Stimulated activated CD8-positive, alpha-beta memory T cell treated with anti-CD3 and anti-CD28 coated beads, Interleukin-7, amount 100 ng/mL, for 1 hour (primary cell): Measurements from ENCODE around the gene C15orf62.
A peak's percentile ranks its signal among the peaks of the same experiment; 100 is the strongest.

Experiments
- DNase-seq, 2 donors: peaks; one replicate each; pipeline ENCODE4 v3.0.0-alpha.2; 2020; ENCODE audit warnings: low read depth in 2 of 2

The C15orf62 gene

DNA sequence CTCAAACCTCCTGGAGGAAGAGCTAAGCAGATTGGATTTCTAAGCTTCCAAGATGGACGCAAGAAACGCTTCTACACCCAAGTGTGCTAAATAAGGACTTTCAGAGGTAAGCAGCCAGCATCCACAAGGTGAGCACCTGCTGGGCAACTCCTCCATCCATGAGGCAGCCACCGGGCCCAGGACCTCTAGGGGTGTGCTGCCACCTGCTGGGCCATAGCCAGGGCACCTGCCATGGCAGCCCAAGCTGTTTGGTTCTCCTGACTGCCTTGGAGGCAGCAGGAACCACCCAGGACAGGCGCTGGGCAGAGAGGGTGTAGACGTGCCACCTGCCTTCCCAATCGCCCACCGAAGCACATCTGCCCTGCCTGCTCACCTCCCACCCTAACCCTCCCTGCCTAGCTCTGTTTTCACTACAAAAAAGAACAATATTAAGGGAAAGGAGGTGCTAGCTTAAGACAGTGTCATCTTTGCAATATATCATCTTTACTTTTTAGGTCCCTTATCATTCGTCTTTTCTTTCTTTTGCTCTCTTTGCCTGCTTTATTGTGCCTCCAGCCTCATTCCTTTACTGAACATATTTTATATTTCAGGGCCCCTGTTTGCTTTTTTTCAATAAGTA, 12.9 kb downstream of the C15orf62 start:
- DNase-seq, result peak; percentile 59 to 72

DNA sequence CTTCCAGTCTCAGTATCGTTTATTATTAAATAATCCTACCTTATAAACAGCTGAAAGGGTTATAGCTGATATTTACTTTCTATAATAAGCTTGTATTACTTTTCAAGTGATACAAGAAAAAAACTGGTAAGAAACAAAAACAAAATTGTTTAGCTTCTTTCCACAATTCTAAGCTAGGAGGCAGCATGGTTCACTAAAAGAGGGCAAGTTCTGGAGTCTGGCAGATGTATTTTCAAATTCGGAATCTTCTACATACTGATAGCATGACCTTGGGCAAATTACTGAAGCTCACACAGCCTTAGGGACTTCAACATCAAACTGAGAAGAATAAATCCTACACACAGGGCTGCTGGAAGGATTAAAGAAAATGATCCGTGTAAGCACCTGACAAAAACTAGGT, 15.4 kb downstream of the C15orf62 start:
- no peak for DNase-seq

DNA sequence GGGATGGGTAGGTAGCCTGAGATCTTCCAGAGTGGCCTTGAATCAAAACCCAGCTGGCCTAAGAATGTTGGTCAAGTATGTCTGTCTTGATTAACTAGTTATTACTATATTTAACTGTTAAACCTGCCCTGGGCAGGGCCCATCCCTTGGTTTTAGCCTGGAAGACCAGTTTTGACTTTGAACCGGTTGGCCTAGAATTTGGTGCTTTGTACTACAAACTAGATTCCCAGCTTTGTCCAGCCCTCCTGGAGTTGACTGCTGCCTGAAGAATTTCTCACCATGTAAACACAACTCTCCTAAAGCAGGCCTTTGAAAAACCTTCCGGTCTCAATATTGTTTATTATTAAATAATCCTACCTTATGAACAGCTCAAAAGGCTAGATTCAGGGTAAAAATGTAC, 16.0 kb downstream of the C15orf62 start:
- DNase-seq, result no peak

DNA sequence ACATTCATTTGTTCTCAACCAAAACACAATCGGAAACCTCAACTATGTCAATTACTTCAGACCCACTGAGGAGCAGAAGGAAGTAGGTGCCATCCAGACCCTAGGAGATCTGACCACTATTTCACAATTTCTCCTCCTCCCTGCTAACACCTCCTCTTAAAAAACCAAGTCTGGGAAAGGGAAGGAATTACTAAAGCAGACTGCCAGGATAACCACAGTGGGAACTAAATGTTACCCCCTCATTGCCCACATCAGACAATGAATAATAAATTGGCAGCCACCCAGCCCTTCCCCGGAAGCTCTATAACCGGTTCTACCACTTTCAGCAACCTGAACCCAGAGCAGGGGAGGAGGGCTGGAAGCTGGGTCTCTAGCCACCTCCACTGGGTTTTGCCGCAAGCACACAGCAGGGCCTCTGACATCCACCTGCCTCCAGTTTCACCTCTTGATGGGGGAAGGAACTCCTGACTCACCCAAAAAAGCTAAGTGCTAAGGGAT, 17.6 kb downstream of the C15orf62 start:
- no peak for DNase-seq

DNA sequence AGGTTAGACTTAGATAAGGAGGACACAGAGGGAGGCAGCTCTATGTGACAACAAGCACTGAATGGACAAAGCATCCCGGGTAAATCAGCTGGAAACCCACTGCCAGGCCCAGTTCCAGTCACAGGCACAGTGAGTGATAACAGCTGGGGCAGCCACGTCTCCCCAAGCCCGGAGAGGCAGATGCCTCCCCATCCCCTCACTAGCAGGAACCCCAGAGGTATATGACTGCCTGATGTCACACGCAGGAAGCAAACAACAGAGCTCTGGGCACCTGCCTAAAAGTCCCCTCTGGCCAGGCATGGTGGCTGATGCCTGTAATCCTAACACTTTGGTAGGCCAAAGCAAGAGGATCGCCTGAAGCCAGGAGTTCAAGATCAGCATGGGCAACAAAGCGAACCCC, 18.2 kb downstream of the C15orf62 start:
- DNase-seq, result no peak

DNA sequence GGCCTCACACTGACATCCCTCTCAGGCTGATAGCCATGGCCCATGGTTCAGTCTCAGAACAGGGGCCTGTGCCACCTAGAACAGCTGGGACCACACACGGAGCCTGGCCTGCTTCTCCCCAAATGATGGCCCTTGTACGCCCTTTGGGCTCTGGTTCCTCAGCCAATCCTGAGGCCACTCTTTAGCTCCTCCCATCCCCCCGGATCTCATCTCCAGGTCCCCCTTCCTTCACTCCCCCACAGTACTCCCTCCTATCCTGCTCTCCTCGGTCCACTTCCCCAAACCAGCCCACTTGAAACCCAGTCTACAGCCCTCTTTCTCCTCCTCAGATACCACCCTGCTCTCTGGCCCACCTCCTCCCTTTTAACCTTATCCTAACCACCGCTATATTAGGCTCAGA, 19.3 kb downstream of the C15orf62 start:
- DNase-seq, result no peak

DNA sequence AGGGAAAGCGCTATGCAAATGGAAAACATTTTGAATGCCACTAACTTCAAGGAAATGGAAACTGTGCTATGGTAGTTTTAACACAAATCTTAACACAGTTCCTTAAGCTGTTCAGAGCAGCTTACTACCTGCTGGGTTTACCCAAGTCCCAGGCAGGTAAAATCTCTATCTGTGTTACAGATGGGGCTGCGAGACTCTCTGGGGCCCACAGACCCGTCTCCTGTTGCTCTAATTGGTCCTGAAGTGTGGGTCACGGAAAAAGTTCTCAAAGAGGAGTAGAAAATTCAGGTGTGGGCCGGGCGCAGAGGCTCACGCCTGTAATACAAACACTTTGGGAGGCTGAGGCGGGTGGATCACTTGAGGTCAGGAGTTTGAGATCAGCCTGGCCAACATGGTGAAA, 20.2 kb downstream of the C15orf62 start:
- no peak for DNase-seq

DNA sequence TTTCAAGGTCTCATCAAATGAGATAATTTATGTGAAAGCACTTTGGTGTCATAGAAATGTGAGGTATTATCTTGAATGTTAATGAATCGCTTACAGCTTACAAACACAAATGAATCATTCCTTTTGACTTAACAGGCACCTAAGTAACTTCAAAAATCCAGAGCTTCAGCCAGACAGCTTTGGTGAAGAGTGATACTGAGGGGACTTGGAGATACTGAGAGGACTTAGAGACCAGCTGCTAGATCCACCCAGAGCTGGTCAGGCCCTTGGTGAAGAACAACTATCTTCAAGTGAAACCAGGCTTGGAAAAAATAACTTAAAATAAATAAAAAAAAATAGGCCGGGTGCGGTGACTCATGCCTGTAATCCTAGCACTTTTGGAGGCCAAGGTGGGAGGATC, 20.9 kb downstream of the C15orf62 start:
- DNase-seq, result no peak

DNA sequence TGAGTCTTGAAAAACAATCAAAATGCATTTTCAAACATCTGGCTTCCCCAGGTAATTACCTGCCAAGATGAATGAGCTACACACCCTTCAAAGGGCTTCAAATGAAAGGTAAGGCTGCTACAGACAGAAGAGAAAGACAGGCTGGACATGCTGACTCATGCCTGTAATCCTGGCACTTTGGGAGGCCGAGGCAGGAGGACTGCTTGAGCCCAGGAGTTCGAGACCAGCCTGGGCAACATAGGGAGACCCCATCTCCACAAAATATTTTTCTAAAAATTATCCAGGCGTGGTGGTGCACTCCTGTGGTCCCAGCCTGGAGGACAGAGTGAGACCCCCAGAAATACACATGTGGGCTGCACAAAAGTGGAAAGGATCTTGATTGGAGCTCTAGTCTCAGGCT, 22.6 kb downstream of the C15orf62 start:
- DNase-seq, result no peak

DNA sequence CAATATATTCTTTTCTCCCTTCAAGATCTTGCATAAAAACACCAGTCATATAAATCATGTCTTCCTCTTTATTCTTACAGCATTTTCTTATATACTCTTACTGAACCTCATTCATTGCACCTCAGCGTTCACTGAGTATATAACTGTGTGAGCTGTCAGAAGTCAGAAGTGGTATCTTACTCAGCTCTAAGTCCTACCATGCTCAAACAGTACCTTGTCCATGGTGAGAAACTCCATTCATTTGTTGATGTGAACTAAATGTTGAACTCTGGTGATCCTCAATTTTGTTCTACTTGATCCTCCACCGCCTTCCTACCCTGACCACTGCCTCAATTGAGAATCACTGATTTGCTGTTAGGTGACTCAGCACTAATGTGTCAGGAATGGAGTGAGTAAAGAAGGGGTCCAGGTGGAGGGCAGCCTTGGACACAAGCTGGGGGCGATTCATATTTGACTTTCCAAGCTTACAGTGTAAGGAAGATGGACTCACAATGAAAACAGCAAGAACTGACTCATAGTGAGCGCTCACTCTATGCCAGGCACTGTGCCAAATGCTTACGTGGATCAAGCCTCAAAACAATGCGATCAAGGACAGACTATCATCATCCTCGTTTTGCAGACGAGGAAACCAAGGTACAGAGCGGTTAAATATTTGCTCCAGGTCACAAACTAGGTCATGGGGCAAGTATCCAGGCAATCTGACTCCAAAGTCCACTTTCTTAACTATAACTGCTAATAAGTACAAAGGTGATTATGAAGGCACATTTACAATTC, 23.6 kb downstream of the C15orf62 start:
- DNase-seq, result no peak

DNA sequence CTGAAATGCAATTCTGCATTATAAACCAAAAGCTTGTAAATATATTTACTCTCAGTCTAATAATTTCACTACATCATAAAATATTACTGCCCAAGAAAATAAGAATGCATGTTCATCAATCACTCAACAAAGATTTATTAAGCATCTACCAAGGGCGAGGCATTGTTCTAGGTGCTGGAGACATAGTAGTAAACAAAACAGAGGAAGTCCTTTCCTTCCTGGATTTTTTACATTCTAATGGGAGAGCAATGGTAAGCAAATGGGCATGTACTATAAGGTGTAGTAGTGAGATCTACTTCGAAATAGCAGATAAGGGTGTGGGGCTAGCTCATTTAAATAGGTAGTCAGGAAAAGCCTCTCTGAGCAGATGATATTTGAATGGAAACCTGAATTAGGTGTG, 26.3 kb downstream of the C15orf62 start:
- DNase-seq, result no peak

DNA sequence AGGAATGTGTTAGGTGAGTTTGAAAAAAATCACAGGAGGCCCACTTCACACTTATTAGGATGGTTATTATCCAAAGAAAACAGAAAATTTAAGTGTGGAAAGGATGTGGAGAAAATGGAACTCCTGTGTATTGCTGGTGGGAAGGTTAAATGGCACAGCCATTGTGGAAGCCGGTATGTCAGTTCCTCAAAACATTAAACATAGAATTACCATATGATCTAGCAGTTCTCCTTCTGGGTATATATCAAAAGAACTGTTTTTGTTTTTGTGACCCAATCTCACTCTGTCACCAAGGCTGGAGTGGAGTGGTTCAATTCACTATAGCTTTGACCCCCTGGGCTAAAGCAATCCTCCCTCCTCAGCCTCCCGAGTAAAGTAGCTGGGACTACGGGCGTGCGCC, 26.7 kb downstream of the C15orf62 start:
- no peak for DNase-seq

DNA sequence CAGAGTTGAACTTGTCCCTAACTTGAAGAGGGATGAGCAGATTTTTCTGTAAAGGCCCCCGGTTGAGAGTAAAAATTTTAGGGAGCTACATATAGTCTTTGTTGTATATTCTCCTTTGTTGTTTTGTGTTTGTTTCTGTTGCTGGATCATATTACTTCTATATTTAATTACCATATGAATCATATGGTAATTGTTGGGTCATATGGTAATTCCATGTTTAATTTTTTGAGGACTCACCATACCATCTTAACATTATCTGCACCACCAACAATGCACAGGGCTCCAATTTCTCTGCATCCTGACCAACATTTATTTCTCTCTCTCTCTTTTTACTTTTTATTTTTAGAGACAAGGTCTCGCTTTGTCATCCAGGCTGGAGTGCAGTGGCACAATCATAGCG, 29.7 kb downstream of the C15orf62 start:
- no peak for DNase-seq

DNA sequence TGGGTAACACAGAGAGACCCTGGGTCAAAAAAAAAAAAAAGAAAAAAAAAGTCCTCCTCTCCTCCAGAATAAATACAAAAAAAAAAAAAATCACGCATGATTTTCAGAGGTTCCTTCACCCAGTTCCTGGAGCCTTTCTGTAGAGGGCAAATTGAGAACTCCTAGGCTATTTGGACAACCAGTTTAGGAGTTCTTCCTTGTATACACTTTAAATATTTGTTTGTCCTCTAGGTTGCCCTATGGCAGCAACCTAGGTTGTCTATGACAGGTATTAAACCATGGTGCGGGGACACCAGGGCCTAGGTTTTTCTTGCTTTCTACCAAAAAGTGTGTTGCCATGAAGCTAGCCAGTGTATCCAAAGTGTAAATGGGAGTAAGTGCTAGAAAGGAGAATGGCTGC, 33.3 kb downstream of the C15orf62 start:
- no peak for DNase-seq

DNA sequence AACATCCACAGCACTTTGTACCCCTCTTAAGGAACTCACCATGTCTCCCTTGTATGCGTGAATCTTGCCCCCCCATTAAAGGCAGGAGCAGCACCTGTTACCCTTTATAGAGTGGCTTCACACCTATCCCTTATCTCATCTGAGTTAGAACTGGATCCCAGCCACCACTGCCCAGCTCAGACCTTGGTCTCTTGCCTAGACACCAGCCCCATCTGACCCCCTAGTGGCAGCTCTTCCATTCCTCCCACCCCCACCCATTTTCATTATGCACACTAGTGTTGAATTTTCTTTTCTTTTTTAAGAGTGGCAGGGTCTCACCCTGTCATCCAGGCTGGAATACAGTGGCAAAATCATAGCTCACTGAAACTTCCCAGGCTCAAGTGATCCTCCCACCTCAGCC, 33.9 kb downstream of the C15orf62 start:
- DNase-seq, result no peak

DNA sequence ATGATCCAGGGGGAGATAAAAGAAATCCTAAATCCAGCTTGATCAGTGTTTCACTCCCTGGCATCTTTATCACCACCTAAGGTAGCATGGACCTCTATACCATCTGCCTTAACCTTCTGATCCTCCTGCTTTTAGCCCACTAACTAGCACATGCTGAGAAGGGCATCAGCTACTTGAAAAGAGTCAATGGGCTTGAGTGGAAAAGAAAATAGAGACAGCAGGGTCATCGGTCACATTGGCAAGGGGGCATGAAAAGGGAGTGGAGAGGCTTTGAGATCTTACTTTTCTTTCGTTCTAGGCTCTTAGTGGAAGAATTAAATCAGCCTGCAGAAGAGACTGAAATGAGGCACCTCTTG, 36.9 kb downstream of the C15orf62 start:
- DNase-seq, result no peak

DNA sequence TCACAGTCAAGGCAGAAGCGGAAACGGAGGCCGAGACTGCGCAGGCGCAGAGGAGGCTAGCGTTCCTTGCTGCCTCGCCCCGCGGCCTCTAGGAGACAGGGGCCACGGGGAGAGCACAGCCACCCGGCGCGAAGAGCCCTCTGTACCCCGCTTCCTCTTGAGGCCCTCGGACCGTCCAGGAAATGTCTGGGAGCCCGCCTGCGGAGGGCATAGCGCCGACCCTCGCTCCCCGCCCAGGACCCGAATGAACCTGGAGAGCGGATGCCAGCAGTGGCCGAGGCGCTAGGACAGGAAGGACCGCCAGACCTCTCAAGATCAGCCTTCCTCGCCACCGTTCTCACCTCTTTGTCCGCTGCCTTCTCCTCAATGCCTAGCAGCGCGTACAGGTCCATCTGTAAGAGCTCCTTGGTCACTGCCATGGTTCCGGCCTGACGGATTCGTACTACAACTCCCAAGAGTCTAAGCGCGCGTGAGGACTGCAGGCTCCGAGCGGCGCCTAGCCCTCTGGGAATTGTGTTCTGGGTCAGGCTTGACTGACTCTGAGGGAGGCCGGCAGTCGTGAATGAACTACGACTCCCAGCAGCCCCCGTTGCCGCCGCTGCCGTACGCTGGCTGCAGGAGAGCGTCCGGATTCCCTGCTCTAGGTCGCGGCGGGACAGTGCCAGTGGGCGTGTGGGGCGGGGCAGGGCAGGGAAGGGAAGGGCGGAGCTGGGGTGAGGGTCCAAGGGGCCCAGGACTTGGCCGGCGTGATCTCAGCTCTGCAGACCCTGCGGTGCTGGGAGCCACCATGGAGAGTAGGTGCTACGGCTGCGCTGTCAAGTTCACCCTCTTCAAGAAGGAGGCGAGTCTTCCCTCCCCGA, 37.5 kb downstream of the C15orf62 start, which contains the start of the genes DNAJC17 and ZFYVE19:
DNAJC17 (minus strand) TSS at position 446 of the 860 bp plus-strand sequence; CDS start at position 419, 27 bp downstream.
ZFYVE19 (plus strand) TSS at position 62 of the 860 bp plus-strand sequence; CDS start at position 563, 501 bp downstream.
- peak; percentile 81 to 89 for DNase-seq

DNA sequence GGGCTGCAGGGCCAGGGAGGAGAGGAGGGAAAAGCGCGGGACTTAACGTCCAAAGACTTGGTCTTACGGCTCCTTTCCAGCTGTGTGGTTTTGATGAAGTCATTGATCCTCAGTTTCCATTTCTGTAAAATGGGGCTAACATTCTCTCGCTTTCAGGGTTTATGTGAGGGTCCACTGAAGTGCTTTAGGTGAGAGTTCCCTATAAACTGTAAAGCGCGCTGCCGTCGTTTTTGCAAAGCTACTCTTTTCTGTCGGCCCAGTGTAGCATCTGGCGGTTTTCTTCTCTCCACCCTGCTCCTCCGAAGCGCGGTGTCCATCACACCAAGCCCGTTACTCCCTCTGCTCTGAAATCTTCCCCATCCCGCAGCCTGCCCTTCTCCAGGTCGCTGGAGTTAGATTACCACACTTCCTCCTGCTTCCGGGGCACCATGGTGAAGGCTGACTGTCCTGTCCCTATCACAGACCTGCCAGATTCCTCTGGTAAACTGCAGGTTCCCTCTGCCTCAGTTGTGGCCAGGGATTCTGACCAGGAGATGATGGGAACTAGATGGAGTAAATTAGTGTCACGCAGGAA, 38.2 kb downstream of the C15orf62 start:
- no peak for DNase-seq

DNA sequence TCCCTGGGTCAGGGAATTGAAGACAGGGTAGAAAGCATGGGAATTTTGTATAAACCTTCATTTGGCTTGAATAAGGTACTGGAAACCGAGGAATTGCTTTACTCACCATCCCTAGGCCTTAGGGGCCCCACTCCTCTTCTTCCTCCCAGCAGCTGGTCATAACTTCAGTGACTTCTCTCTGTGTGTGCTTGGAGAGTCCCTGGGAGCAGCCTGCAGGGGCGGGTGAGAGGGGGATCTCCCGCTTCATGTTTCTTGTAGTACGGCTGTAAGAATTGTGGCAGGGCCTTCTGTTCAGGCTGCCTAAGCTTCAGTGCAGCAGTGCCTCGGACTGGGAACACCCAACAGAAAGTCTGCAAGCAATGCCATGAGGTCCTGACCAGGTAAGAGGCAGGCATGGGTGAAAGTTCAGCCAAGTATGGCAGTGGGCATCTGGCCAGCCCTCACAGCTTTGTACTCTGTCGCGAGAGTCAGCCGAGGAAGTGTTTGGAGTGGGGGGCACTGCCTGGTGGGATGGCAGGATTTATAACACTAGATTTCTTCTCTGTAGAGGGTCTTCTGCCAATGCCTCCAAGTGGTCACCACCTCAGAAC, 39.2 kb downstream of the C15orf62 start:
- DNase-seq, result no peak

DNA sequence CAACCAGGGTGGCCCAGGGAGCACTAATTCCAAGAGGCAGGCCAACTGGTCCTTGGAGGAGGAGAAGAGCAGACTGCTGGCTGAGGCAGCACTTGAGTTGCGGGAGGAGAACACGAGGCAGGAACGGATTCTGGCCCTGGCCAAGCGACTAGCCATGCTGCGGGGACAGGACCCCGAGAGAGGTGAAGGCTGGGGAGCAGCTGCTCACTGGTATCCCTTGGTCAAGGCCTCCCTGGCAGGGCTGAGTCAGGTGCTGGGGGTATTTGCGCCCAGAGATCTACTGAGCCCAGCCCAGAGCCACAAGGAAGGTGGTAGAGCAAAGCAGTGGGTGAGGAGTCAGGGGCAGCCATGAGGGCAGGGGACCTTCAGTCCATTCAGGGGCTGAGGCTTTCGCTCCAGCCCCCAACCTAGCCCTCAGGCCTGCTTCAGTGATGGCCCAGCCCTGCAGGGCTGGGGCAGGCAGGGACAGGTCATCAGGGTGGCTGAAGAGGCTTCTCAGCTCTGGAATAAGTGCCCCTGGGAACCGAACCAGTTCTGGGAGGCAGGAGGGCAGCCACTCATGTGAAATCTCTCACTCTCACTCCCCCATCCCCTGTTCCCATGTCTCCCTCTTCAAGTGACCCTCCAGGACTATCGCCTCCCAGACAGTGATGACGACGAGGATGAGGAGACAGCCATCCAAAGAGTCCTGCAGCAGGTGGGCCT, 43.1 kb downstream of the C15orf62 start:
- DNase-seq, result no peak
